HG03095 (cell line): ENCODE results near the gene BHLHE23.
"Not testable (repeated sequence)": the region's sequence is repeated elsewhere in the genome, so short reads cannot be mapped to it uniquely, and the experiment has no call there.

ENCODE experiments used
- ATAC-seq: cut with Tn5 transposase; IDR thresholded peaks from one replicate; pipeline ENCODE4 v1.9.1; 2021; ENCODE audit warnings: moderate library complexity; ENCODE audit not compliant: unreplicated experiment

BHLHE23 gene

GRCh38 chr20:62962891-62963613, 43.7 kb downstream of the BHLHE23 start:
- ATAC-seq, result no peak

- no peak for ATAC-seq
Observed at GRCh38 chr20:62962221-62962879, 44.4 kb downstream of the BHLHE23 start.

DNA sequence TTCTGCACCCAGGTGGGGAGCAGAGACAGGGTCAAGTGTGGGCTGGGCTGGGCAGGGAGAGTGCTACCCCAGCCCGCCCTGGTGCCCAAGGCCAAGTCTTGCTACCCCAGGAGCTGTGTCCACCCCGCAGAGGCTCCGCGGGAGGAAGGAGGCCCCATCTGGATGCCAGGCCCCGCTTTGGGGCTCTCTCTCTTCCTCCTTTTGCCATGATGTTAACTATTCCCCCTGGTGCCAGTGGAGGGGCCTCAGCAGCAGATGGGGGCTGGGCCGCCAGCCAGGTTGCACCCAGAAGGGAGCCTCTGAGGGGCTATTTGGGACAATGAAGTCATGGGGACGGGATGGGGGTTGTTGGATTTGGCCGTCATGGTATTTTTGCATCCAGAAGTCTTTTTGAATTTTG, 45.0 kb downstream of the BHLHE23 start:
- ATAC-seq, result no peak

GRCh38 chr20:62961310-62961783, 45.4 kb downstream of the BHLHE23 start:
- no peak for ATAC-seq

GRCh38 chr20:62960446-62961309, 46.1 kb downstream of the BHLHE23 start:
- ATAC-seq, result not testable (repeated sequence)

- ATAC-seq, result no peak
Observed at GRCh38 chr20:62959998-62960436, 46.7 kb downstream of the BHLHE23 start.

GRCh38 chr20:62959101-62959971, 47.4 kb downstream of the BHLHE23 start:
- no peak for ATAC-seq

DNA sequence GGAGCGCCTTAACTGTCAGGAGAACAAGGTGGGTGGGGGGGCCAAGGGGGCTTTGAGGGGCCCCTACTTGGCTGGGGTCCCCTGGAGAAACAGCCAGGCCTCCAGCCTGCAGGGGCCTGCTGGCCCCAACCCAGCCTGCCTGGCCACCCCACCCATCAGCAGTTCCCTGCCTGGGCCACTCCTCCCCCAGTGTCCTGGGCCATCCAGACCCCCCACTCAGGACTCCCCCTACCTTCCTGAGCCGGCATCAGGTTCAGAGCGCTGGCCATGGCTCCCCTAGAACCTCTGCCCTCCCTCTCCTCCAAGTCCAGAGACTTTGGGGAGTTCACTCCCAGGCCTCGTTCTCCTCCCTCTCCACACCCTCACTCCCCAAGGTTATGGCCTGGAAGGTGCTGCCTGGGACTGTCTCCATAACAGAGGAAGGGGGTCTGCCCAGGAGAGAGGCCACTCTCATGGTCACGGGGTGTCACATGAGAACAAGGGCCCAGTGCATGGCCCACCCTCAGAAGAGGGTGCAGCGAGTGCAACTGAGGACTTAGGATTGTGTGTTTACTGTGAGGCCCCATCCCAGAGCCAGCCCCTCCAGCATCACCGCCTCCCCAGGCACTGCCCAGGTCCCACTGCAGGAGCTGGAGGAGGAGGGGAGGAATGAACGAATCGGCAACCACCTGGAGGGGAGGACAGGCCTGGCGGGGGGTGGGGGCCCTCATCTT, 48.2 kb downstream of the BHLHE23 start:
- no peak for ATAC-seq

DNA sequence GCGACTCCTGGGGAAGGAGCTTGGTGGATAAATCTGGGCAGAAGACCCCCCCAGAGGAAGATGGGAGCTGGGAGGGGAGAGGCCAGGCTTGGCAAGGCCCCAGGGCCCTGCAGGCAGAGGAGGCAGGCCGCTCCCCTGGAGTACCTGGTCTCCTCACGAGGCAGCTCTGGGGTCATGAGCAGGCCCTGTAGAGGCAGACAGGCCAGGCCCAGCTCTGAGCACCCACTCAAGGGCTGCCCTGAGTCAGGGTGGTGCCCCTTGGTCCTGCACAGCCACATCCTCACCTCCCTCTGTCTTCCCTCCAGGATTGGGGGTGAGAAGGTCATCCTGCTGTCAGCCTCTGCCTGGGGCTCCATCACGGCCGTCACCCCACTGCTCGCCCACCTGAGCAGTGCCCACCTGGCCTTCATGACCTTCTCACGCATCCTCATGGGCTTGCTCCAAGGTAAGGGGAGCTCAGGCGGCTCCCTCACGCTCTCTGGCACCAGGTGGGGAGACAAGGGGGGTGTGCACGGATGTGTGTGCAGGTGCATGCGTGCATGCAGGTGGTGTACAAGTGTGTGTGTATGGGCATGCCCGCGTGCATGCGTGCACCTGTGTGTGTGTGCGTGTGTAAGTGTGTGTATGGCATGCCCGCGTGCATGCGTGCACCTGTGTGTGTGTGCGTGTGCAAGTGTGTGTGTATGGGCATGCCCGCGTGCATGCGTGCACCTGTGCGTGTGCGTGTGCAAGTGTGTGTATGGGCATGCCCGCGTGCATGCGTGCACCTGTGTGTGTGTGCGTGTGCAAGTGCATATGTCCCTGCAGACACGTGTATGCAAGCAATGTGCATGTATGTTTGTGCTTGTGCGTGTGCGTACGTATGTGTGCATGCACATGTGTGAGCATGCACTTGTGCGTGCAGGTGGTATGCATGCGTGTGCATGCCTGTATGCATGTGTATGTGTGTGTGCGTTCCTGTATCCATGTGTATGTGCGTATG, 49.3 kb downstream of the BHLHE23 start:
- ATAC-seq, result no peak

GRCh38 chr20:62956387-62957135, 50.2 kb downstream of the BHLHE23 start:
- no peak for ATAC-seq
